GM21737 (cell line): ENCODE results near the gene DCTN5.
"Not testable (repeated sequence)": the region's sequence is repeated elsewhere in the genome, so short reads cannot be mapped to it uniquely, and the experiment has no call there.

Experiments
- ATAC-seq: cut with Tn5 transposase; IDR thresholded peaks from one replicate; pipeline ENCODE4 v1.9.1; 2021; ENCODE audit warnings: mild to moderate bottlenecking, moderate library complexity; ENCODE audit not compliant: unreplicated experiment

Gene DCTN5

DNA sequence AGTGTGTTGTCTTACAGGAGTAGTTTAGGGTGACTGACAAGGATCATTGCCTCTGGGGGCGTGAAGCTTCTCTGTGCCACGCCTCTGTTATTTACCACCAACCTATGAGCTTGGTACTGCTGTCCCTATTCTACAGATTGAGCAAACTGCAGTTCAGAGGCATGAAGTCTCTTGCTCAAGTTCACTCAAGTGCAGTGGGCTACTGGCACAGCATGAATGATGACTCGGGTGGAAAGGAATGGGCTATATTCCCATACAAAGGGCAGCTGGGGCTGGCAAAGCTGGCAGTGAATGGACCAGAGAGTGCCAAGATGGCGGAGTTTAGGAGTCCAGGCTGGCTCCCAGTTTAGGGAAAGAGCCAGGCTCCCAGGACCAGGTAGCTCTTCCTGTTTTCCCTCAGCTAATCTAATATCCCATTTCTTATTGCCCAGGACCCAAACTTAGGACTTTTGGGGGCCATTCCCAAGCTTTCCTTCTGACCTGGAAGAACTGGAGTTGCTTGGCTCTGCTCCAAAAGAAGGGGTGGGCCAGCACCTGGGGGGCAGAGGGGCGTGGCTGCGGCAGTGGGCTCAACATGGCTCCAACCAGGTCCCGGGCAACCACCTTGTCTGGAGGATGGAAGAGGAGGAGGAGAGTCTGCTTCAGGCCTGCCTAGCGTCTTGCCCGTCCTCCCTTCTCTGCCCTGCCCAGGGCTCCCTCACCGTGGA lies 50.4 kb downstream of the DCTN5 start:
- ATAC-seq, result no peak

DNA sequence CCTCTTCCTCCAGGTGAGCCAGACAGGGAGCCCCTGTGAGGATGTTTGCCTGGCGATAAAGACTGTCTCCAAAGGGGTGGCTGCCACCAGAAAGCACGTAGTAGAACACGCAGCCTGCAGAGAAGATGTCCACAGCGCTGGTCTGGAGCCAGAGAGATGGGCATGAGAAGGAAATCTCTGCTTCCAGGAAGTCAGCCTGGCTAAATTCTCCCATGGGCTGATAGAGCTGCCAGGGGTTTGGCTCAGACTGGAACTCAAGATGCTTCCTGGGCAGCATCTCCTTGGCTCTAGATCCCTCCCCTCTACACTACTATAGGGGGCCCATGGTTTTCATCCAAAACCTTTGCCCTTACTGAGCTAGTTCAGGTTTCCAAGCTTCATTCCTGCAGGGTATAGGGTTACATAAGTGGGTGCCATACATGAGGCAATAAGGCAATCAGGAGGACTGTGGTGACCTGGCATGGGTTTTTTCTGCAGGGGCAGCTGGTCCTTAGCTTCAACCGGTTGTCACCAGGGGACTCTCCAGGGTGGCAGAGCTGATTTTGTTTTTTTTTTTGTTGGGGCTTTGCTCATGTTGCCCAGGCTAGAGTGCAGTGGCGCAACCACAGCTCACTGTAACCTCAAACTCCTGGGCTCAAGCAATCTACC lies 51.0 kb downstream of the DCTN5 start:
- no peak for ATAC-seq

GRCh38 chr16:23694265-23694643 lies 53.0 kb downstream of the DCTN5 start:
- no peak for ATAC-seq

DNA sequence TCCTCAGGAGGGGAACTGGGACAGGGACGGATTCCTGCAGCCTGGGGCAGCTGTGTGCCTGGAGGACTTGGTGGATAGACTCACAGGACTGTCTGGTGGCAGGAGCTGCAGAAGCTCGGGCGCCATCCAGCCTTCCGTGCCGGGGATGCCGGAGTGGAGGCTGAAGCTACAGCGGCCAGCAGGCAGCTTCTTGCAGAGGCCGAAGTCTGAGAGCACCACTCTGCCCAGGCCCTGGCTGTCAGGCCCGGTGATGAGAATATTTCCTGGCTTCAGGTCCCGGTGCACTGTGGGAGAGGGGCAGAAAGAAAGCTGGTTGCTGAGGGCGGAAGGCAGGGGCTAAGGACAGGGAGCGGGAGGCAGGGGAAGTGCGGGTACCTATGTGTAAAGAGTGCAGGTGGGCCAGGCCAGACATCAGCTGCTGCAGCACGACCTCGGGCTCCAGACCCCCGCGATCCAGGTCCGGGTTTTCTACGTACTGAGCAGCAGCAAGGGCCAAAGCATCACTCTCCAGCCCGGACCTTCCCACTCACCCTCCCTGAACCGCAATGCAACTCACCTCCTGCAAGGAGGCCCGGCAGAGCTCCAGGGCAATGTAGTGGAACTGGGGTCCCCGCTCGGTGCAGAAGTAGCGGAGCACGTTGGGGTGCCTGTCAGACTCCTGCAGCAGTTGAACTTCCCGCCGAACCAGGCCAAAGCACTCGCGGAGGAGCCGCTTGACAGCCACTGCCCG lies 53.5 kb downstream of the DCTN5 start:
- no peak for ATAC-seq

- ATAC-seq, result no peak
Observed at GRCh38 chr16:23695756-23696155, 54.5 kb downstream of the DCTN5 start.

DNA sequence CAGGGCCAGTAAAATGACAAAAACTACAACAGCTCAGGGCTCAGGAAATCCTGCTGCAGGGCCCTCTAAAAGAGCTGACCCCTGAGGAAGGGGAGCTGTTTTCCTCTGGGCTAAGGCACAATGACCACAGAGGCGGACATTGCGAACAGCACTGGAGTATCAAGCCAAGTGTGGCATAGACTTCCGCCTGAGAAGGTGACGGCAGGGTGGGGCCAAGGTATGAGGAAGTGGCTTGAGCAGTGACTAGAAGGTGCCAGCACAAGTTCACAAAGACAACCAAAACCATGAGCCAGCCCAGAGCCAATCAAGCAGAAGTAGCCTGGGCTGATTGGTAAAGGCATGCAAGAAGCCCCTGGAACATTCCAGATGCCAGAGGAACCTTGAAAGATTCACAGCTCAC lies 57.8 kb downstream of the DCTN5 start:
- no peak for ATAC-seq

GRCh38 chr16:23700093-23700492 lies 58.8 kb downstream of the DCTN5 start:
- no peak for ATAC-seq

DNA sequence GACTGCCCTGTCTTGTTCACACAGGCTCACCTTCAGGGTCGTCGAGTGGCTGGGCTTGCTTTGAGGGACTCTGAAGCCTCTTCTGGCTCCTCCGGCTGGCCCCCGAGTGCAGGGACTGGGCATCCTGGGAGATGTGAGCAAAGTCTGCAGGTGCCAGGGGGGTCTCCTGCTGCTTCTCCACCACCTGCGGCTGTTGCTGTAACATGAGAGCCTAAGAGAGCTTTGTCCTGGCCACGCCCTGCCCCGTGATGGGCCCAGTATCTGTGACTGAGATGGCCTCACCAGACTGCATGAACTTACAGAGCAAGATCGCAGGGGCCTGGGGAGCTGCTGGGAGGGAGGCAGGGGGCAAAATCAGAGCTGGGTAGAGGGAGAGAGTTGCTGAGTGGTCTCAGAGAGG lies 59.2 kb downstream of the DCTN5 start:
- no peak for ATAC-seq

- no peak for ATAC-seq
Observed at GRCh38 chr16:23701045-23701444, 59.8 kb downstream of the DCTN5 start.

- no peak for ATAC-seq
Observed at GRCh38 chr16:23702951-23703350, 61.7 kb downstream of the DCTN5 start.

GRCh38 chr16:23704772-23705516 lies 63.7 kb downstream of the DCTN5 start:
- ATAC-seq, result no peak

DNA sequence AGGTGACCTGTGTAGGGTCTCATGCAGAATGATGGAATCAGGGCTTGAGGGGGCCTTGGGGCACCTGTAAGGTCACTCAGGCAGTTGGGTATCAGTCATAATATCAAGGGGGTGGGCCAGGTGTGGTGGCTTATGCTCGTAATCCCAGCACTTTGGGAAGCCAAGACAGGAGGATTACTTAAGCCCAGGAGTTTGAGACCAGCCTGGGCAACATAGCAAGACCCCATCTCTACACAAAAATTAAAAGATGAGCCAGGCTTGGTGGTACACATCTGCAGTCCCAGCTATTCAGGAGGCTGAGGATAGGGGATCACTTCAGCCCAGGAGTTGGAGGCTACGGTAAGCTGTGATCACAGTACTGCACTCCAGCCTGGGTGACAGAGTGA lies 64.2 kb downstream of the DCTN5 start:
- no peak for ATAC-seq

GRCh38 chr16:23706439-23706838 lies 65.2 kb downstream of the DCTN5 start:
- no peak for ATAC-seq

GRCh38 chr16:23709536-23709935 lies 68.3 kb downstream of the DCTN5 start:
- no peak for ATAC-seq

DNA sequence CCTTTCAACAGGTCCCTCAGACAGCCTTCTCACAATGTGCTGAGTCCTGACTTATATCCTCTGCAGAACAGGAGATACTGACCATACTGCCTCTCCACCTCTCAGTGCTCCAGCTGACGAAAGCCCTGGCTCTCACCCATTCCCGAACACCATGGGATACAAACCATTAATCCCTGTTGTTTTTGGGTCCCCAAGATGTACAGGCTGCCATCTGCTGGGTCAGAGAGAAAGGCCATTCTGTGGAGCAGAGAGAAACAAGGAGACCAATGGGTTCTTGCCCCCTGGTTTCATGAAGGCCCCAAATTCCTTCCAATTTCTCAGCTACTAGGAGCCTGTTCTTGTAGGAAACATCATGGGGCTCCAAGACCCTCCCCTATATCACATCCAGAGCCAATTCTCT lies 68.7 kb downstream of the DCTN5 start:
- no peak for ATAC-seq

- ATAC-seq, result no peak
Observed at GRCh38 chr16:23710504-23710903, 69.2 kb downstream of the DCTN5 start.

- no peak for ATAC-seq
Observed at GRCh38 chr16:23711785-23712184, 70.5 kb downstream of the DCTN5 start.

DNA sequence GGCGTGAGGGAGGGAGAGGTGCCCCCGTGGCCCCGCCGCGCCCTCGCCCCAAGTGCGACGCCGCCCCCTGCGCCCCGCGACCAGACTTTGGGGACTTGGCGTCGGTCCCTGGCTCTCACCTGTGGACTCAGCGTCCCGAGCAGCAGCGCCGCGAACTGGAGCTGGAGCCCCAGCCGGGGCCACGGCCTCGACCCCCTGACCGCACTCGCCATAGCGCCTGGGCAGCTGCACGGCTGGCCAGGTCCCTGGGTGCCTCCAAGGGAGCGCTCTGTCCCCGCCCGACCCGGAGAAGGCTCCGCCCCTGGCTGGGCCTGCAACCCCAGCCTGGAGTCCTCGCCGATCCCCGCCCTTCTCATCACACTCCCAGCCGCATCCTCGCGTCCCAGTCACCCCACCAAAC lies 71.7 kb downstream of the DCTN5 start, which contains the start of gene ERN2:
Gene ERN2 (minus strand): TSS at position 247 of the 400 bp plus-strand sequence. CDS start 35 bp downstream, at position 212.
- no peak for ATAC-seq

DNA sequence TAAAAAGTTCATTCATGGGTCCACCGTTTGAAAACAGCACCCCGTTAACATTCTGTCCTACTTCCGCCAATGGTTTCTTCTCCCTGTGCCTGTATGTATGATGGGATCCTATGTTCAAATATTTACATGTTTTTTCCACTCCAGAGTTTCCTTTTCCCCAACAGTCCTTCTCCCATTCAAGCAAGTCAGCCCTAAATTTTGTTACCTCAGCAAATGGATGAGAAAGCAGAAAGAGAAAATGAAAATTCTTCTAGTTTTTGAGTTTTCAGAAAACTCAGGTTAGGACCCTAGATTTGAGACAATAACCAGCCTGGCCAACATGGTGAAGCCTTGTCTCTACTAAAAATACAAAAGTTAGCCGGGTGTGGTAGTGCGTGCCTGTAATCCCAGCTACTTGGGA lies 75.2 kb downstream of the DCTN5 start:
- ATAC-seq, result no peak

DNA sequence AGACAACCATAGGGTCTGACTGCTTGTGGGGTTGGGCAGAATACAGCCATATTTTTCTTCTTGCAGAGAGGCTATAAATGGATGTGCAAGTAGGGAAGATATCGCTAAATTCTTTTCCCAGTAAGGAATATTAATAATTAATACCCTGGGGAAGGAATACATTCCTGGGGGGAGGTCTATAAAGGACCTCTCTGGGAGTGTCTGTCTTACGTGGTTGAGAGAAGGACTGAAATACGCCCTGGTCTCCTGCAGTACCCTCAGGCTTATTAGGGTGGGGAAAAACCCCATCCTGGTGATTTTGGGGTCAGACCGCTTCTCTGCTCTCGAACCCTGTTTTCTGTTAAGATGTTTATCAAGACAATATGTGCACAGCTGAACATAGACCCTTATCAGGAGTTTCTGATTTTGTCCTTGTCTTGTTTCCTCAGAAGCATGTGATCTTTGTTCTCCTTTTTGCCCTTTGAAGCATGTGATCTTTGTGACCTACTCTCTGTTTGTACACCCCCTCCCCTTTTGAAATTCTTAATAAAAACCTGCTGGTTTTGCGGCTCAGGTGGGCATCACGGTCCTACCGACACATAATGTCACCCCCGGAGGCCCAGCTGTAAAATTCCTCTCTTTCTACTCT lies 81.5 kb downstream of the DCTN5 start:
- ATAC-seq, result not testable (repeated sequence)
